GM10266 (cell line): ENCODE data around the gene ZCWPW1.
"Not testable (repeated sequence)": the region's sequence is repeated elsewhere in the genome, so short reads cannot be mapped to it uniquely, and the experiment has no call there.

ENCODE experiments used
- DNase-seq: peaks from one replicate; pipeline ENCODE4 v3.0.0; 2012; ENCODE audit errors: extremely low spot score
- CTCF ChIP-seq: IDR thresholded peaks from 2 replicates; pipeline ENCODE4 v1.5.1; 2012; ENCODE audit warnings: mild to moderate bottlenecking, low read depth; ENCODE audit not compliant: control insufficient read depth, insufficient read depth; ENCODE audit errors: missing control alignments

Gene ZCWPW1

GRCh38 chr7:100465299-100465698 lies 36.8 kb upstream of the ZCWPW1 start:
- no peak for TF ChIP-seq CTCF
- no peak for DNase-seq

DNA sequence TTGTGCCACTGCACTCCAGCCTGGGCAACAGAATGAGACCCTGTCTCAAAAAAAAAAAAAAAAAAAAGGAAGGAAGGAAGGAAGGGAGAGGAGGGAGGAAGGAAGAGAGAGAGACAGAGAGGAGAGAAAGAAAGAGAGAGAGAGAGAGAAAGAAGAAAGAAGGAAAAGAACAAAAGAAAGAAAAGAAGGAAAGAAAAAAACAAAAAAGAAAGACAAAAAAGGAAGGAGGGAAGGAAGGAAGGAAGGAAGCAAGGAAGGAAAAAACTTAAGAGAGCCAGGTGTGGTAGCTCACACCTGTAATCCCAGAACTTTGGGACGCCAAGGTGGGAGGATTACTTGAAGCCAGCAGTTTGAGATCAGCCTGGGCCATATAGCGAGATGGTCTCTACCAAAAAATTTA lies 36.3 kb upstream of the ZCWPW1 start:
- no peak for DNase-seq
- no peak for TF ChIP-seq CTCF

- no peak for DNase-seq
- TF ChIP-seq CTCF: no peak
Observed at GRCh38 chr7:100464210-100464660, 35.7 kb upstream of the ZCWPW1 start, which contains the start of gene SPACDR. Gene SPACDR (minus strand): TSS chr7:100464260. CDS start chr7:100464025, 235 bp downstream.

DNA sequence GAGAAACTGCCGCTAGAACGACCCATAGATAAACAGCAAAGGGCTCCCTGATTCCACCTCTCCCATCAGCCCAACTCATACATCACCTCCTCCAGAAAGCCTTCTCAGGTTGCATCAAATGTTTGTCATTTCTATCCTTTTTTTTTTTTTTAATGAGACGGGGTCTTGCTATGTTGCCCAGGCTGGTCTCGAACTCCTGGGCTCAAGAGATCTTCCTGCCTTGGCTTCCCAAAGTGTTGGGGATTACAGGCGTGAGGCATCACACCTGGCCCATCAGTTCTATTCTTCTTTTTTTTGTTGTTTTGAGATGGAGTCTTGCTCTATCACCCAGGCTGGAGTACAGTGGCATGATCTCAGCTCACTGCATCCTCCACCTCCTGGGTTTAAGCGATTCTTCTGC lies 28.5 kb upstream of the ZCWPW1 start:
- DNase-seq: no peak
- TF ChIP-seq CTCF: no peak

GRCh38 chr7:100456562-100456961 lies 28.1 kb upstream of the ZCWPW1 start:
- TF ChIP-seq CTCF: no peak
- no peak for DNase-seq

DNA sequence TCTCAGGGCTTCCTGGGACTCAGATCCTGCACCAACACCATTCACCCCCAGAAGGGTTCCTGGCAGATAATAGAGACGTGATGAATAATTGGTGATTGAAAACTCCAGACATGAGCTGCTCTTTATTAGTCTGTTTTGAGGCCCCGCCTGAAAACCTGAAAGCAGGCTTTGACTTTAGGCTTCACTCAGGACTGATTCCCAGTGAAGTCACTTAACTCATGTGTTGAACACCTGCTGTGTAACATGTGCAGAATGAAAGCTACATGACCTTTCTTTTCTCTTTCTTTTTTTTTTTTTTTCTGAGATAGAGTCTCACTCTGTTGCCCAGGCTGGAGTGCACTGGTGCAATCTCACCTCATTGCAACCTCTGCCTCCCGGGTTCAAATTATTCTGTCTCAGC lies 26.7 kb upstream of the ZCWPW1 start:
- TF ChIP-seq CTCF: no peak
- DNase-seq: no peak

DNA sequence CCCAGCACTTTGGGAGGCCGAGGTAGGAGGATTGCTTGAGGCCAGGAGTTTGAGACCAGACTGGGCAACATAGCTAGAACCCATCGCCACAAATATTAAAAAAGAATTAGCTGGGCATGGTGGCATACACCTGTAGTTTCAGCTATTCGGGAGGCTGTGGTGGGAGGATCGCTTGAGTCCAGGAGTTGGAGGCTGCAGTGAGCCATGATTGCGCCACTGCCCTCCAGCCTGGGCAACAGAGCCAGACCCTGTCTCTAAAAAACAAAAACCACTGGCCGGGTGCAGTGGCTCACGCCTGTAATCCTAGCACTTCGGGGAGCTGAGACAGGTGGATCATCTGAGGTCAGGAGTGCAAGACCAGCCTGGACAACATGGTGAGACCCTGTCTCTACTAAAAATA lies 25.4 kb upstream of the ZCWPW1 start:
- not testable (repeated sequence) for DNase-seq

DNA sequence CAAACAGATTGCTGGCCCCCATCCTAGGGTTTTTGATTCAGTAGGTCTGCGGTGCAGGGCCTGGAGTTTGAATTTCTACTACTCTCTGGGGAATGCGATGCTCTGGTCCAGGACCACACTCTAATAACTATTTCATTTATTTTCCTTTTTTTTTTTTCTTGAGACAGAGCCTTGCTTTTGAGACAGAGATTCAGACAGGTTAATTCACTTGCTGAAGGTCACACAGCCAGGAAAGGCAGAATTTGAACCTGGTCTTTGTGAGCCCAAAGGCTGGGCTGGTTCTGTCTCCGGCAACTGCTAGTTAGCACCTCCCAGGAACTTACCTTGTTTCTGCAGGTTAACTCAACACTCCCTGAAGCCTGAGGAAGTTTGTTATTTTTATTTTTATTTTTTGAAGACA lies 24.0 kb upstream of the ZCWPW1 start:
- DNase-seq: no peak
- TF ChIP-seq CTCF: no peak
